ENCODE data around the gene PDCD6IP.
"Not testable (repeated sequence)": the region's sequence is repeated elsewhere in the genome, so short reads cannot be mapped to it uniquely, and the experiment has no call there.

DNA sequence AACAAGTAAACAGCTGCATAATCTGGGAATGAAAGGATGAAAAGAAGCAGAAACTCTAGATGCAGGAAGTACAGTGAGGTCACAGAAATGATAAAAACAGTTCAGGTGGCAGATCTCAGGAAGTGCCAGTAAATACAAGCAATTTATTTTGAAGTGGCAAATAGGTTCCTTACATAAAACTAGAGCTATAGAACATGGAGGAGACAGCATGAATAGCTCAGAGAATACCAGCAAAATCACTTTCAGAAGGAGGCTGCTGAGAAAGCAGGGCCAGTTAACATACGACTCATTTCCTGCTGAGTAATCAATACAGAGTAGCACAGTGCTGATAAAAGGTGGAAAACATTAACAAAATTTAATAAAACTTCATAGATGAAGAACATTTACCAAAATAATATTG is 57.0 kb downstream of the PDCD6IP start:
- TF ChIP-seq, protein P1, sequence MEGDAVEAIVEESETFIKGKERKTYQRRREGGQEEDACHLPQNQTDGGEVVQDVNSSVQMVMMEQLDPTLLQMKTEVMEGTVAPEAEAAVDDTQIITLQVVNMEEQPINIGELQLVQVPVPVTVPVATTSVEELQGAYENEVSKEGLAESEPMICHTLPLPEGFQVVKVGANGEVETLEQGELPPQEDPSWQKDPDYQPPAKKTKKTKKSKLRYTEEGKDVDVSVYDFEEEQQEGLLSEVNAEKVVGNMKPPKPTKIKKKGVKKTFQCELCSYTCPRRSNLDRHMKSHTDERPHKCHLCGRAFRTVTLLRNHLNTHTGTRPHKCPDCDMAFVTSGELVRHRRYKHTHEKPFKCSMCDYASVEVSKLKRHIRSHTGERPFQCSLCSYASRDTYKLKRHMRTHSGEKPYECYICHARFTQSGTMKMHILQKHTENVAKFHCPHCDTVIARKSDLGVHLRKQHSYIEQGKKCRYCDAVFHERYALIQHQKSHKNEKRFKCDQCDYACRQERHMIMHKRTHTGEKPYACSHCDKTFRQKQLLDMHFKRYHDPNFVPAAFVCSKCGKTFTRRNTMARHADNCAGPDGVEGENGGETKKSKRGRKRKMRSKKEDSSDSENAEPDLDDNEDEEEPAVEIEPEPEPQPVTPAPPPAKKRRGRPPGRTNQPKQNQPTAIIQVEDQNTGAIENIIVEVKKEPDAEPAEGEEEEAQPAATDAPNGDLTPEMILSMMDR (conservative IDR thresholded peaks at IDR 0.05; ENCODE audit: low read length), result not testable (repeated sequence)
- not testable (repeated sequence) for TF ChIP-seq EZH2phosphoT487 (IDR thresholded peaks at IDR 0.05; ENCODE audit: borderline replicate concordance)

Data from Loucy (cell line).